Measurements from ENCODE around the gene PSMB2. TPM values are rescaled to one million over a fixed set of nuclear protein-coding genes. Genes with fewer than 3 reads are reported as not detected.

Gene PSMB2
- total RNA-seq, 1 experiment from 2014 or later, result 122 TPM

DNA sequence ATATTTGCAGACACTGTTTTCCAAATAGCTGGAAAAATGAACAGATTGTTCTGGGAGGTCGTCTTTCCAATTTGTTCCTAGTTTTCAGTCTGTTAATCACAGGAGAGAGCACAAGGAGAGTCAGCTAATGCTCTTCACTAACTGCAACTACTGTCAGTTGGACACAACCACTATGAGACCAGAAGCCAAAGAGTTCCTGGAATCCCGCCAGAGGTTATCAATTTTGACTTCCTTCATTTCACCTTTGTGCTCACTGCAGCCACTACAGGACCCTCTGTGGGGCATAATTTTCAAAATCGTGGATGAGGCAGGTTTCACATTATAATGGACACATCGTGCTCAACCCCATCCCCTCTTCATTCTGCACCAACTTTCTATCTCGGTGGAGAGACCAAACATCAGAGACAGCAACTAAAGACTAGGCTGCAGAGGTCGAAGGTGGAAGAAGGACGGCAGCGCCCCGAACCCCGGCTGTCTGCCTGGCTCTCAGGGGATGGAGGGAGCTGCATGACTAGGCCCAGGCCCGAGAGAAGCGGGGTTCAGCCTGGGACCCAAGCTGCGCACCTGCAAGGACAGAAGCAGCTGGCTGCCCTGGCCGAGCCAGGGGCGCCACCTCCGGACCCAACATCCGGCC is 84.7 kb downstream of the PSMB2 start:
- TF ChIP-seq, protein P1, sequence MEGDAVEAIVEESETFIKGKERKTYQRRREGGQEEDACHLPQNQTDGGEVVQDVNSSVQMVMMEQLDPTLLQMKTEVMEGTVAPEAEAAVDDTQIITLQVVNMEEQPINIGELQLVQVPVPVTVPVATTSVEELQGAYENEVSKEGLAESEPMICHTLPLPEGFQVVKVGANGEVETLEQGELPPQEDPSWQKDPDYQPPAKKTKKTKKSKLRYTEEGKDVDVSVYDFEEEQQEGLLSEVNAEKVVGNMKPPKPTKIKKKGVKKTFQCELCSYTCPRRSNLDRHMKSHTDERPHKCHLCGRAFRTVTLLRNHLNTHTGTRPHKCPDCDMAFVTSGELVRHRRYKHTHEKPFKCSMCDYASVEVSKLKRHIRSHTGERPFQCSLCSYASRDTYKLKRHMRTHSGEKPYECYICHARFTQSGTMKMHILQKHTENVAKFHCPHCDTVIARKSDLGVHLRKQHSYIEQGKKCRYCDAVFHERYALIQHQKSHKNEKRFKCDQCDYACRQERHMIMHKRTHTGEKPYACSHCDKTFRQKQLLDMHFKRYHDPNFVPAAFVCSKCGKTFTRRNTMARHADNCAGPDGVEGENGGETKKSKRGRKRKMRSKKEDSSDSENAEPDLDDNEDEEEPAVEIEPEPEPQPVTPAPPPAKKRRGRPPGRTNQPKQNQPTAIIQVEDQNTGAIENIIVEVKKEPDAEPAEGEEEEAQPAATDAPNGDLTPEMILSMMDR (IDR thresholded peaks at IDR 0.05 in 2 of 3, conservative IDR thresholded peaks at IDR 0.05 in 1 of 3; ENCODE audit: borderline replicate concordance in 1 of 3, insufficient read depth in 1 of 3, low read depth in 2 of 3, low read length in 2 of 3), result no peak
- TF ChIP-seq ELF1 (IDR thresholded peaks at IDR 0.05; ENCODE audit: borderline replicate concordance, low read depth) (no peak), CBX3 (IDR thresholded peaks at IDR 0.05; ENCODE audit: low read depth) (no peak), POLR2AphosphoS5 (IDR thresholded peaks at IDR 0.05; ENCODE audit: low read depth, low read length) (no peak), YY1 (IDR thresholded peaks at IDR 0.05; ENCODE audit: extremely low read depth, insufficient replicate concordance, low read depth, low read length) (no peak), EZH2phosphoT487 (IDR thresholded peaks at IDR 0.05; ENCODE audit: borderline replicate concordance) (no peak), RAD21 (IDR thresholded peaks at IDR 0.05; ENCODE audit: low read depth) (no peak), POLR2A (IDR thresholded peaks at IDR 0.05; ENCODE audit: borderline replicate concordance, extremely low read depth, insufficient read depth, insufficient read length) (no peak), ZFX (IDR thresholded peaks at IDR 0.05) (no peak), TCF7L2 (IDR thresholded peaks at IDR 0.05; ENCODE audit: borderline replicate concordance, extremely low read depth, insufficient read depth, insufficient read length) (no peak), SP1 (IDR thresholded peaks at IDR 0.05; ENCODE audit: low read depth) (no peak)
- TF ChIP-seq, protein P2, sequence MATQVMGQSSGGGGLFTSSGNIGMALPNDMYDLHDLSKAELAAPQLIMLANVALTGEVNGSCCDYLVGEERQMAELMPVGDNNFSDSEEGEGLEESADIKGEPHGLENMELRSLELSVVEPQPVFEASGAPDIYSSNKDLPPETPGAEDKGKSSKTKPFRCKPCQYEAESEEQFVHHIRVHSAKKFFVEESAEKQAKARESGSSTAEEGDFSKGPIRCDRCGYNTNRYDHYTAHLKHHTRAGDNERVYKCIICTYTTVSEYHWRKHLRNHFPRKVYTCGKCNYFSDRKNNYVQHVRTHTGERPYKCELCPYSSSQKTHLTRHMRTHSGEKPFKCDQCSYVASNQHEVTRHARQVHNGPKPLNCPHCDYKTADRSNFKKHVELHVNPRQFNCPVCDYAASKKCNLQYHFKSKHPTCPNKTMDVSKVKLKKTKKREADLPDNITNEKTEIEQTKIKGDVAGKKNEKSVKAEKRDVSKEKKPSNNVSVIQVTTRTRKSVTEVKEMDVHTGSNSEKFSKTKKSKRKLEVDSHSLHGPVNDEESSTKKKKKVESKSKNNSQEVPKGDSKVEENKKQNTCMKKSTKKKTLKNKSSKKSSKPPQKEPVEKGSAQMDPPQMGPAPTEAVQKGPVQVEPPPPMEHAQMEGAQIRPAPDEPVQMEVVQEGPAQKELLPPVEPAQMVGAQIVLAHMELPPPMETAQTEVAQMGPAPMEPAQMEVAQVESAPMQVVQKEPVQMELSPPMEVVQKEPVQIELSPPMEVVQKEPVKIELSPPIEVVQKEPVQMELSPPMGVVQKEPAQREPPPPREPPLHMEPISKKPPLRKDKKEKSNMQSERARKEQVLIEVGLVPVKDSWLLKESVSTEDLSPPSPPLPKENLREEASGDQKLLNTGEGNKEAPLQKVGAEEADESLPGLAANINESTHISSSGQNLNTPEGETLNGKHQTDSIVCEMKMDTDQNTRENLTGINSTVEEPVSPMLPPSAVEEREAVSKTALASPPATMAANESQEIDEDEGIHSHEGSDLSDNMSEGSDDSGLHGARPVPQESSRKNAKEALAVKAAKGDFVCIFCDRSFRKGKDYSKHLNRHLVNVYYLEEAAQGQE (IDR thresholded peaks at IDR 0.05; ENCODE audit: low read depth), result no peak
- ChIA-PET RAD21 (ENCODE audit: low non-redundant PET in 1 of 2, low total read pairs in 2 of 2, uncharacterized antibody in 2 of 2, unreplicated experiment in 2 of 2) (interaction anchor here in 1 of 2 experiments (0.6 kb wide), 1 partner anchor 106 kb away, joined by 3 read pairs; no protein-coding TSS in a partner anchor), CTCF (interaction anchor here (1.5 to 1.7 kb wide), 3 partner anchors 106 to 212 kb away, joined by 4 to 6 read pairs (median 4); no protein-coding TSS in a partner anchor), POLR2A (interaction anchor here (0.6 to 1.7 kb wide), 5 partner anchors 8 to 159 kb away, joined by 3 to 6 read pairs (median 3); partner anchors contain the start of gene TFAP2E)
- H3K4me3 ChIP-seq (replicated peaks in 1 of 2; ENCODE audit: low read depth in 1 of 2, low read length in 2 of 2), result peak overlapping the region; percentile 78 to 89
- intact Hi-C loops (cut with micrococcal nuclease), result loop anchor here (2.0 kb wide), 1 partner anchor 364 kb away; the partner anchor contains the start of gene SFPQ
- peak overlapping the region; percentile 85 for H3K9ac ChIP-seq (ENCODE audit: low read length)
- no peak overlapping the region for H2AFZ ChIP-seq (ENCODE audit: low read depth, low read length, poor library complexity, severe bottlenecking)
- H3K27me3 ChIP-seq (ENCODE audit: insufficient read depth, low read length), result no peaks in the 10 kb centered on the region
- BruUV-seq (replicated peaks), result TSS peak; percentile 40
- H3K4me1 ChIP-seq (ENCODE audit: control insufficient read depth in 1 of 2, insufficient read depth in 2 of 2, low read length in 2 of 2), result peaks cover 8 to 19% of the 10 kb centered on the region in 2 experiments; a peak in 3 of 4 replicates
- H3K9me2 ChIP-seq (ENCODE audit: insufficient read depth), result no peaks in the 10 kb centered on the region
- H3K79me2 ChIP-seq (ENCODE audit: insufficient read depth, low read length), result peaks cover 37% of the 10 kb centered on the region
- H3K27ac ChIP-seq (ENCODE audit: low read depth, low read length), result peak overlapping the region; percentile 84
- peak overlapping the region; percentile 85 for H3K4me2 ChIP-seq (ENCODE audit: low read length)
- H4K20me1 ChIP-seq (ENCODE audit: insufficient read depth), result no peaks in the 10 kb centered on the region
- H3K9me3 ChIP-seq (ENCODE audit: control insufficient read depth in 1 of 2, insufficient read depth in 1 of 2, low read depth in 1 of 2, low read length in 2 of 2), result no peaks in the 10 kb centered on the region
- ATAC-seq (no peak), DNase-seq (ENCODE audit: low read depth, low spot score) (no peak)
- H3K36me3 ChIP-seq (ENCODE audit: control insufficient read depth in 1 of 2, insufficient read depth in 2 of 2, low read length in 2 of 2), result peaks cover 7 to 9% of the 10 kb centered on the region in 2 experiments

Measured in HCT116 (cell line).